ENCODE data around the gene ATR.
"Not testable (repeated sequence)": the region's sequence is repeated elsewhere in the genome, so short reads cannot be mapped to it uniquely, and the experiment has no call there.

The ATR gene

DNA sequence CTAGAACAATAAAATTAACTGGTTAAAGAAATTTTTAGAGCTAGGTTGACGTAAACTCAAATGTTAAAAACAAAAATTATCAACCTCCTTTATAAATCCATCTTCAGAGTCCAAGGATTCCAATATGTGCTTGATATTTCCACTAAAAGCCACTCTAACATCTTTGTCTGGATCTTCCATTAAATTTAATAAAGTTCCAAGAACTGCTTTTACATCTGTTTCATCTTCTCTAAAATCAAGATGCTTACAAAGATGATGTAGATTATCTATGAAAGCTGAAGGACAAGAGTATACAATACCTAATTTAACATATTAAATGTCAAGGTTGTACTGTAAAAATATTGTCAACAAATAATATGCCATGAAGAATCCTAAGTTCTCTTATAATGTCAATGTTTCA is 24.8 kb downstream of the ATR start:
- no peak for TF ChIP-seq CTCF (IDR thresholded peaks at IDR 0.05; ENCODE audit: borderline replicate concordance, insufficient read depth, low read depth, low read length)
- no peak overlapping the region for H3K4me3 ChIP-seq (ENCODE audit: low read depth, low read length)

DNA sequence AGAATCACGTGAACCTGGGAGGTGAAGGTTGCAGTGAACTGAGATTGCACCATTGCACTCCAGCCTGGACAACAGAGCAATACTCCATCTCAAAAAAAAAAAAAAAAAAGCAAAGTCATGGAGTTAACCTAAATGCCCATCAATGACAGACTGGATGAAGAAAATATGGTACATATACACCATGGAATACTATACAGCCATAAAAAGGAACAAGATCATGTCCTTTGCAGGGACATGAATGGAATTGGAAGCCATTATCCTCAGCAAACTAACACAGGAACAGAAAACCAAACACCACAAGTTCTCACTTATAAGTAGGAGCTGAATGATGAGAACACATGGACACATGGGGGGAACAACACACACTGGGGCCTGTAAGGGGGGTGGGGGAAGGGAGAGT is 26.0 kb downstream of the ATR start:
- not testable (repeated sequence) for H3K4me3 ChIP-seq (ENCODE audit: low read depth, low read length)

DNA sequence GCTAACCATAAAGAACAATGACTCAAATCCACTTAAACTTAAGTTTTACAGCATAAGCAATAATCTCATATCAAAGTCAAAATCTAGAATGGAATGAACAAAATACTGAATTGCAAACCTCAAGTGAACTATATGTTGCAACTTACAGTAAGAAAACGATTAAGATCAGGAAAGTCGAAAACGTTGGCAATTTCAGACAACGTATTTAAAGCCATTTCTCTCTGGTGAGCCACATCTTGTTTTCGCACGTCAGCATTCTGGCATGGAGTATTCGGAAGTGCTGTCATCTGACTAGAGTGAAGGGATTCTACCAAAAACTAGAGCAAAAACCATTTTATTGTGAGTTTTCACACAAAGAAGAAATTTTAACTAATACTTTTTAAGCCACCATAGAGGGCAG is 28.5 kb downstream of the ATR start:
- H3K4me3 ChIP-seq (ENCODE audit: low read depth, low read length) = no peak overlapping the region
- TF ChIP-seq CTCF (IDR thresholded peaks at IDR 0.05; ENCODE audit: borderline replicate concordance, insufficient read depth, low read depth, low read length) = no peak

- no peak overlapping the region for H3K4me3 ChIP-seq (ENCODE audit: low read depth, low read length)
- no peak for TF ChIP-seq CTCF (IDR thresholded peaks at IDR 0.05; ENCODE audit: borderline replicate concordance, insufficient read depth, low read depth, low read length)
Measured at GRCh38 chr3:142543307-142543706, 35.2 kb downstream of the ATR start.

DNA sequence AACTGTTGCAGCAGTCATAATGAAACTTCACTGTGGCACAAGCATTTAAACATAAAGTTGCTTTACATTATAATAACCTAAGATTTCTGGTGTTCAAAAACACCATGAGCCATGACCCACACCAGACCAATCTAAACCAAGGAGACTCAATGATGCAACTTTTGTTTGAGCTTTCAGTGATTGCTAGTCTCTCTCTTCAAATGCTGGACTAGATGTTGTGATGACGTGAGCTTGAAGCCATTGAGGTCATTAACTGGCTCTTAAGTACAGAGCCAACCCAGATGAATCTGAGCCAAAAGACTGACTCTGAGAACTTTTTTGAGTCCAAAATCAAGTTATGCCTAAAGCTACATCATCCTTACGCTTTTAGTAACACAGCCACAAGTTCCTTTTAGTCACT is 36.5 kb downstream of the ATR start:
- no peak for TF ChIP-seq CTCF (IDR thresholded peaks at IDR 0.05; ENCODE audit: borderline replicate concordance, insufficient read depth, low read depth, low read length)
- no peak overlapping the region for H3K4me3 ChIP-seq (ENCODE audit: low read depth, low read length)

DNA sequence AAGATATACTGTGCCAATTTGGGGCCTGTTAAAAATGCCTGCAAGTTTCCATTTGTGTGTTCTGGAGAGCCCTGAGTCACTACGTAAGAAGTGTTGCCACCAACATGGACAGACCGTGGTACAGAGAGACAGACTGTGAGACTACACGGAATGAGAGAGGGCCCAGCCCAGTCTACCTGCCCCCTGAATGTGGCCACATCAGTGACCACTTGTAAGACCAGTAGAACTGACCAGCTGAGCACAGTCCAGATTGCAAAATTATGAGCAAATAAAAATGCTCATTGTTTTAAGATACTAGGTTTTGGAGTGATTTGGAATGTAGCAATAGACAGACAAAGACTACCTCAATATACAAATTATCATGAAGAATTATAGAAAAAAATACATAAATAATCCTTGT is 42.0 kb downstream of the ATR start:
- no peak overlapping the region for H3K4me3 ChIP-seq (ENCODE audit: low read depth, low read length)
- no peak for TF ChIP-seq CTCF (IDR thresholded peaks at IDR 0.05; ENCODE audit: borderline replicate concordance, insufficient read depth, low read depth, low read length)

DNA sequence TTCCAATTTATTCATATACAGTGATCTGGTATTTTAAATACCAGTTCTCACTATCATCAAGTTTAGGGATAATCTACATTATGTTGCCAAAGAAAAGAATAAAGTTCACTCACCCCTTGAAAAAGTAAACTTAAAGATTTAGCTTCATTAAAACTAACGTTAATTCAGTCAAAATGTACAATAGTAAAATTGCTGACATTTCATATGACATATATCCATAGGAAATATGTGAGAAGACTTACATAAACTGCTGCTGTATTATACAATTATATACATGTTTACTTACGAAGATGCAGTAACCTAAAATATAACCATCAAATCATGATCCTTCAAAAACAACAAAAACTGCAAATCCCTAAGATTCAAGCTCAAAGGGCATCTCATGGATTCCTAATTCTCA is 44.0 kb downstream of the ATR start:
- TF ChIP-seq CTCF (IDR thresholded peaks at IDR 0.05; ENCODE audit: borderline replicate concordance, insufficient read depth, low read depth, low read length) = no peak
- H3K4me3 ChIP-seq (ENCODE audit: low read depth, low read length) = no peak overlapping the region

- TF ChIP-seq CTCF (IDR thresholded peaks at IDR 0.05; ENCODE audit: borderline replicate concordance, insufficient read depth, low read depth, low read length) = no peak
- no peak overlapping the region for H3K4me3 ChIP-seq (ENCODE audit: low read depth, low read length)
Measured at GRCh38 chr3:142530296-142530695, 48.2 kb downstream of the ATR start.
